NCI-H748 (cell line): ENCODE results near the gene MRPL44.
"Not testable (repeated sequence)": the region's sequence is repeated elsewhere in the genome, so short reads cannot be mapped to it uniquely, and the experiment has no call there.

Source experiments
- DNase-seq: peaks from one replicate; lab custom pipeline; 2025; ENCODE audit not compliant: unreplicated experiment; lab: John Stamatoyannopoulos, UW

The MRPL44 gene

DNA sequence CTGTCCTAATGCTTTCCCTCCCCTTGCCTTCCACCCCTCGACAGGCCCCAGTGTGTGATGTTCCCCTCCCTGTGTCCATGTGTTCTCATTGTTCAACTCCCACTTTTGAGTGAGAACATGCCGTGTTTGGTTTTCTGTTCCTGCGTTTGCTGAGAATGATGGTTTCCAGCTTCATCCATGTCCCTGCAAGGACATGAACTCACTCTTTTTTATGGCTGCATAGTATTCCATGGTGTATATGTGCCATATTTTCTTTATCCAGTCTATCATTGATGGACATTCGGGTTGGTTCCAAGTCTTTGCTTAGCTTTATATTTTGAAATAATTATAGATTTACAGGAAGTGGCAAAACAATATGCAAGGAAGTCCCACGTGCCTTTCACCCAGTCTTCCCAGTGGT is 43.4 kb downstream of the MRPL44 start:
- not testable (repeated sequence) for DNase-seq

DNA sequence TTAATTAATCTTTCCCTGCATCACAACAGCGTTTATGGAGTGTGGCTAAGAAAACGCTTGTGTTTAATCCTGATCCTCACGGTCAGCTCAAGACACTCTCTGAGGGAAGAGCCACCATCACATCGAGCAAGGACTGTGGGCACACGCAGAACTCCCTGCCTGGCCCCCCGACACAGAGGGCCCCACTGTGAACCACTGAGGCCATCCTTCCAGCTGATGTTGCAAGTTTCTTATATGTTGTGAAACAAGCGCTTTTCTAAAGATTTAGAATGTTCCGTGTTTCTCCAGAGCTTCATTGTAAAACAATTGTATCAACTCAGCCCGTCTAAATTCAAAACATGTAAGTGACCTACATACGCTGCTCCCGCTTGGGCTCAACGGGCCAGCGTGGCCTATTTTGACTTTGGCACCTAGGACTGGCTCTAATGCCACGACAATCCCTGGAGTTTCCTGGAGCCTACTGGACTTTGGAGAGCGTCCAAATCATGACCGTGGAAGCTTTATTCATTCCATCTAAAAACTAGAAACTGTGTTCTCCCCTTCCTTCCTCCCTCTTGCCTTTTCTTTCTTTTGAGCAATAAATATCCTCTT is 46.9 kb downstream of the MRPL44 start:
- no peak for DNase-seq

DNA sequence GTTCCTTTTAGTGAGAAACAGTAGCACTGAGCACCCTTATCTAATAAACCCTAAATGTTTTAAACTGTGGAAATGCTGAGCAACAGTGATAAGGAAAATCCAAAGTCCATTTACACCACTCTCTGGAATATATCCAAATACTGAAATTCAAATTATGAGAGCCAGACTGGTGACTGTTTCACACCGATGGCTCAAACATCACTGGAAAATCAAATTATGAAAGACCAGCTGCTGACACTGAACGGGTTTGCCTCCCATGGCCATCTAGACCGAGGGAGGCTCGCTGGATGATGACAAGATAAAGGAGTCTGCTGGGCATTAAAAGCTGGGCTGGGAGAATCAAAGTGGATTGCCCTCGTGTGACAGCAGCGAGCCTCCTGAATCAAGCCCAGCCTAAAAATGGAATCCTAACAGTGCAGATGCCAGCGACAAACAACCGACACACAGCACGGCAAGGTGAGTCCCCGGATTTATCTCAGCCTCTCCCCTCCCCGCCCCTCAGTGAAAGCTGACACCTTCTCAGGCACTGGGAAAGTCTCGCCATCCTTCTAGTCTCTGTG is 51.5 kb downstream of the MRPL44 start:
- DNase-seq = no peak

DNA sequence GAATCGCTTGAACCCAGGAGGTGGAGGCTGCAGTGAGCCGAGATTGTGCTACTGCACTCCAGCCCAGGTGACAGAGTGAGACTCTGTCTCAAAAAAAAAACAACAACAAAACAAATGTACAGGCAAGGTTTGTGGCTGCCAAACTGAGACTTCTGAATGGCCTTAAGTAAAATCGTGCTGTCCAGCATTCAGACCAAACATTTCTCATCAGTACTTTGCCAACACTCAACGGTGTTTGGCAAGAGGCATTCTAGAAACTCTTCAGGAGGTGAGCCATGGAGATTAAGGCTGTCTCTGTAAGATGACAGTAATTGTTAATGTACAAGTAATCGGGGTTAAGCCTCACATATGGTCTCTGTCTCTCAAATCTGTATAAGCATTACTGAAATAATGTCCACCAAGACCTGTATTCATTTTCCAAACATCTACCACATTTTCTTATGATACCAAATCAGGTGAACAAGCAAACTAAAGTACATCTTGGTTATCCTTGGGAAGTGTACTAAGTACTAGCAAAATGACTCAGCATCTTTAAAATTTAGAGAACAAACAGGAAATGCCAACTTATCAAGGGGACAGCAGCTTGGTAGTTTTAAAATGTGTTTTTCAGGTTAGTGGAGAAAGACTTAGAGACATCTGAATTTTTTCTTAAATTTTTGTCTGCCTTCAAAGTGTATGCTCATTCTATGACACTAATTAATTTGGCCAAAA is 52.5 kb downstream of the MRPL44 start:
- no peak for DNase-seq

DNA sequence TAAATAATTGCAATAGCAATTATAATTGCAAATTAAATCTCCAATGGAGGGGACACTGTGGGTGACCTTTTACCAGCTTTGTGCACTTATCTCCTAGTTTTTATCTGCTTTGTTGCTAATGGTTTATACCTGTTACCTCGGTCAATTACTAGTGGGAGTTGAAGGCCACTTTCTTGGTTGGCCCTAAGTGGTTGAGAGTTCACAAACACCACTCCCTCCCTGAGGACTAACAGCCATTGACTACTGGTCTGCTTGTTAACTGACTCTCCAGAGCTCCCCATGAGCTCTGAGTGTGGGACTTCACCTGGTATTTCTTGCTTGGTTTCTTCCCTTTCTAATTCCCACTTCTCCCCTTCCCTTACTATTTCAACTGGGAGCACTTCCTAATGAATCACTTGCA is 54.6 kb downstream of the MRPL44 start:
- DNase-seq = no peak

DNA sequence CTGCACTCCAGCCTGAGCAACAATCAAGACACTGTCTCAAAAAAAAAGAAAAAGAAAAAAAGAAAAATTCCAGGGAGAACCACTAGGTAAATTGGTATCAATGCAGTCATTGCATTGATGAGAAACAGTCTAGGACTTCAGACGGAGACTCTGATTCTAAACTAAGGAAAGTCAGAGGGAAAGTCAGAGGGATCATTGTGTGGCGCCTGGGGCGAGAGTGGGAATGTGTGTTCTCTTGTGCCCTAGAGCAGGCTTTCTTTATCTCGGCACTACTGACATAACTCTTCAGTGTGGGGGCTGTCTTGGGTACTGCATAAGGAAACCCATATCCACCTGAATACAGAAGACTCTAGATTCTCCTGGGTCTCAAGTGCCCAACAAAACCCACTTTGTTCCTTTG is 57.1 kb downstream of the MRPL44 start:
- DNase-seq = no peak

DNA sequence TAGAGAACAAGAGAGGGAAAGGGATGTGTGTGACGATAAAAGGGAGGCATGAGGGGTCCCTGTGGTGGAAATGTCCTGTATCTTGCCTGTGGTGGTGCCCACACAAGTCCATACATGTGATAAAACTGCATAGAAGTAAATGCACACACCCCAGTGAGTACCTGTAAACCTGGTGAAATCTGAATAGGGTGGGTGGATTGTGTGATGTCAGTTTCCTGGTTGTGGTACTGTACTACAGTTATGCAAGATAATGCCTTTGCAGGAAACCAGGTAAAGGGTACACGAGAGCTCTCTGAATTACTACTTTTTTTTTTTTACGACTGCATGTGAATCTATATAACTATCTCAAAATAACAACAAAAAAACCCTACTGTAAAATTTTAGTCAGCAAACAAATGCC is 59.7 kb downstream of the MRPL44 start:
- DNase-seq = no peak
